RWPE2 (cell line): ENCODE measurements around the gene SRSF4.

Experiments used
- ATAC-seq: fragments of 200-7000 bp; cut with Tn5 transposase; 3 replicates; pipeline ENCODE4 v1.9.1; 2021; ENCODE audit warnings: low read depth
- DNase-seq: peaks from one replicate; pipeline ENCODE4 v3.0.0-alpha.2; 2020; ENCODE audit warnings: low spot score
- H3K27ac ChIP-seq: fragments of 450-650 bp; 2 replicates; pipeline ENCODE4 v1.5.1; 2017; ENCODE audit warnings: mild to moderate bottlenecking; ENCODE audit not compliant: poor library complexity, severe bottlenecking
- H3K27me3 ChIP-seq: fragments of 250-450 bp; sonication (Bioruptor Pico); 2 replicates; pipeline ENCODE4 v1.5.1; 2021; ENCODE audit warnings: mild to moderate bottlenecking, moderate library complexity; ENCODE audit not compliant: insufficient read depth, poor library complexity, severe bottlenecking
- H3K36me3 ChIP-seq: fragments of 250-450 bp; sonication (Bioruptor Pico); 2 replicates; pipeline ENCODE4 v1.5.1; 2020; ENCODE audit warnings: low read depth, mild to moderate bottlenecking, moderate library complexity
- H3K4me1 ChIP-seq: fragments of 250-450 bp; sonication (Bioruptor Pico); 2 replicates; pipeline ENCODE4 v1.5.1; 2021; ENCODE audit warnings: mild to moderate bottlenecking, moderate library complexity; ENCODE audit not compliant: insufficient read depth, poor library complexity, severe bottlenecking
- H3K4me3 ChIP-seq: fragments of 250-450 bp; sonication (Bioruptor Pico); 2 replicates; pipeline ENCODE4 v1.5.1; 2021; ENCODE audit warnings: mild to moderate bottlenecking, moderate library complexity; ENCODE audit not compliant: severe bottlenecking
- H3K9me3 ChIP-seq: fragments of 250-450 bp; sonication (Bioruptor Pico); 2 replicates; pipeline ENCODE4 v1.5.1; 2021; ENCODE audit warnings: mild to moderate bottlenecking, moderate library complexity; ENCODE audit not compliant: severe bottlenecking
- TF ChIP-seq, protein P1 (sequence below): fragments of 450-650 bp; IDR thresholded peaks from one replicate; pipeline ENCODE4 v1.5.1; 2017; ENCODE audit warnings: mild to moderate bottlenecking, moderate library complexity; ENCODE audit not compliant: poor library complexity, severe bottlenecking

The SRSF4 gene

DNA sequence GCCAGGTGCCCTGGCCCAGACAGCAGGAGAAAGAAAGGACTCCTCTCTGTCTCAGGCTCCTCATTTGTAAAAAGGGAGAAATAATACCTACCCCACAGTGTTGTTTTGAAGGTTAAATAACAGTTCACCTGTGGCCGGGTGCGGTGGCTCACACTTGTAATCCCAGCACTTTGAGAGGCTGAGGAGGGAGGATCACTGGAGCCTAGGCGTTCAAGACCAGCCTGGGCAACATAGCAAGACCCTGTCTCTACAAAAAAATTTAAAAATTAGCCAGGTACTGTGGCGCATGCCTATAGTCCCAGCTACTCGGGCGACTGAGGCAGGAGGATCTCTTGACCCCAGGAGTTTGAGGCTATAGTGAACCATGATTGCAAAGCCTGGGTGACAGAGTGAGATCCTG is 55.5 kb downstream of the SRSF4 start:
- TF ChIP-seq, protein P1, sequence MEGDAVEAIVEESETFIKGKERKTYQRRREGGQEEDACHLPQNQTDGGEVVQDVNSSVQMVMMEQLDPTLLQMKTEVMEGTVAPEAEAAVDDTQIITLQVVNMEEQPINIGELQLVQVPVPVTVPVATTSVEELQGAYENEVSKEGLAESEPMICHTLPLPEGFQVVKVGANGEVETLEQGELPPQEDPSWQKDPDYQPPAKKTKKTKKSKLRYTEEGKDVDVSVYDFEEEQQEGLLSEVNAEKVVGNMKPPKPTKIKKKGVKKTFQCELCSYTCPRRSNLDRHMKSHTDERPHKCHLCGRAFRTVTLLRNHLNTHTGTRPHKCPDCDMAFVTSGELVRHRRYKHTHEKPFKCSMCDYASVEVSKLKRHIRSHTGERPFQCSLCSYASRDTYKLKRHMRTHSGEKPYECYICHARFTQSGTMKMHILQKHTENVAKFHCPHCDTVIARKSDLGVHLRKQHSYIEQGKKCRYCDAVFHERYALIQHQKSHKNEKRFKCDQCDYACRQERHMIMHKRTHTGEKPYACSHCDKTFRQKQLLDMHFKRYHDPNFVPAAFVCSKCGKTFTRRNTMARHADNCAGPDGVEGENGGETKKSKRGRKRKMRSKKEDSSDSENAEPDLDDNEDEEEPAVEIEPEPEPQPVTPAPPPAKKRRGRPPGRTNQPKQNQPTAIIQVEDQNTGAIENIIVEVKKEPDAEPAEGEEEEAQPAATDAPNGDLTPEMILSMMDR, result no peak
- no peak for ATAC-seq
- no peaks in the 10 kb centered on the region for H3K4me1 ChIP-seq
- no peak for DNase-seq
- peaks cover 16% of the 10 kb centered on the region for H3K27me3 ChIP-seq
- H3K9me3 ChIP-seq, result no peaks in the 10 kb centered on the region
- H3K4me3 ChIP-seq, result no peak overlapping the region
- H3K27ac ChIP-seq, result no peak overlapping the region
- no peaks in the 10 kb centered on the region for H3K36me3 ChIP-seq

DNA sequence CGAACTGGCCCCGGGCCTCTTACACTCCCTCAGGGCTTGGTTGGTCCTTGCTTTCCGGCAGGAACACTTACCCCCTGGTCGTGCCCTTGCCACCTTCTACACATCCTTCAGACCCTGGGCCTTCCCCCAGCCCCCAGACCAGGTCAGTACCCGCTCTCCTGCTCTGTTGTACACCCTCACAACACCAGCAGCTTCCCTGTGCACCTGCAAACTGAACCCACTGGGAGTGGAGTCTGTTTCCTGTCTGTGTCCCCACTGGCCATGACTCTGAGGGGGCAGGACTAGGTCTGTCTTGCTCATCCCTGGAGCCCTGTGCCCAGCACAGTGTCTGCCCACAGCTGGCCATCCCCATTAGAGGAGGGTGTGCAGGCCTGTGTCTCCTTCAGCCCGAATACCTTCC is 55.9 kb downstream of the SRSF4 start:
- TF ChIP-seq, protein P1, result no peak
- H3K4me3 ChIP-seq, result no peak overlapping the region
- H3K4me1 ChIP-seq, result no peaks in the 10 kb centered on the region
- no peaks in the 10 kb centered on the region for H3K9me3 ChIP-seq
- no peak for DNase-seq
- peaks cover 1% of the 10 kb centered on the region; the same call in 1 of the 2 replicates for H3K36me3 ChIP-seq
- H3K27me3 ChIP-seq, result peaks cover 16% of the 10 kb centered on the region
- ATAC-seq, result no peak
- no peak overlapping the region for H3K27ac ChIP-seq

- ATAC-seq, result no peak
- DNase-seq, result no peak
- H3K36me3 ChIP-seq, result peaks cover 3% of the 10 kb centered on the region; the same call in 1 of the 2 replicates
- no peaks in the 10 kb centered on the region for H3K4me1 ChIP-seq
- no peak overlapping the region for H3K4me3 ChIP-seq
- TF ChIP-seq, protein P1, result no peak
- no peaks in the 10 kb centered on the region for H3K9me3 ChIP-seq
- no peak overlapping the region for H3K27ac ChIP-seq
- H3K27me3 ChIP-seq, result peaks cover 16% of the 10 kb centered on the region
These were observed 56.5 kb downstream of the SRSF4 start for GRCh38 chr1:29125237-29125641.

- Histone ChIP-seq H3K27ac (peak overlapping the region; percentile 37), H3K4me3 (peak overlapping the region; percentile 51), H3K27me3 (peaks cover 16% of the 10 kb centered on the region), H3K4me1 (no peaks in the 10 kb centered on the region), H3K36me3 (peaks cover 3% of the 10 kb centered on the region; the same call in 1 of the 2 replicates), H3K9me3 (no peaks in the 10 kb centered on the region)
- ATAC-seq (peak; percentile 52), DNase-seq (no peak)
- TF ChIP-seq, protein P1, result peak; percentile 64
These were observed 57.1 kb downstream of the SRSF4 start for GRCh38 chr1:29124366-29125236.

- no peaks in the 10 kb centered on the region for H3K9me3 ChIP-seq
- peak within 1 kb of the TSS; percentile 51 for H3K4me3 ChIP-seq
- ATAC-seq (peak; percentile 35), DNase-seq (no peak)
- peaks cover 3% of the 10 kb centered on the region; the same call in 1 of the 2 replicates for H3K36me3 ChIP-seq
- no peaks in the 10 kb centered on the region for H3K4me1 ChIP-seq
- TF ChIP-seq, protein P1, result no peak
- peak within 1 kb of the TSS; percentile 37 for H3K27ac ChIP-seq
- H3K27me3 ChIP-seq, result peaks cover 16% of the 10 kb centered on the region
These were observed 57.8 kb downstream of the SRSF4 start, which contains the start of gene TMEM200B for GRCh38 chr1:29123887-29124365. TSS of gene TMEM200B (minus strand) at chr1:29123903. CDS start at chr1:29121828, 2,075 bp downstream.
